ENCODE data around the gene NSL1.
"Not testable (repeated sequence)": the region's sequence is repeated elsewhere in the genome, so short reads cannot be mapped to it uniquely, and the experiment has no call there.

DNA sequence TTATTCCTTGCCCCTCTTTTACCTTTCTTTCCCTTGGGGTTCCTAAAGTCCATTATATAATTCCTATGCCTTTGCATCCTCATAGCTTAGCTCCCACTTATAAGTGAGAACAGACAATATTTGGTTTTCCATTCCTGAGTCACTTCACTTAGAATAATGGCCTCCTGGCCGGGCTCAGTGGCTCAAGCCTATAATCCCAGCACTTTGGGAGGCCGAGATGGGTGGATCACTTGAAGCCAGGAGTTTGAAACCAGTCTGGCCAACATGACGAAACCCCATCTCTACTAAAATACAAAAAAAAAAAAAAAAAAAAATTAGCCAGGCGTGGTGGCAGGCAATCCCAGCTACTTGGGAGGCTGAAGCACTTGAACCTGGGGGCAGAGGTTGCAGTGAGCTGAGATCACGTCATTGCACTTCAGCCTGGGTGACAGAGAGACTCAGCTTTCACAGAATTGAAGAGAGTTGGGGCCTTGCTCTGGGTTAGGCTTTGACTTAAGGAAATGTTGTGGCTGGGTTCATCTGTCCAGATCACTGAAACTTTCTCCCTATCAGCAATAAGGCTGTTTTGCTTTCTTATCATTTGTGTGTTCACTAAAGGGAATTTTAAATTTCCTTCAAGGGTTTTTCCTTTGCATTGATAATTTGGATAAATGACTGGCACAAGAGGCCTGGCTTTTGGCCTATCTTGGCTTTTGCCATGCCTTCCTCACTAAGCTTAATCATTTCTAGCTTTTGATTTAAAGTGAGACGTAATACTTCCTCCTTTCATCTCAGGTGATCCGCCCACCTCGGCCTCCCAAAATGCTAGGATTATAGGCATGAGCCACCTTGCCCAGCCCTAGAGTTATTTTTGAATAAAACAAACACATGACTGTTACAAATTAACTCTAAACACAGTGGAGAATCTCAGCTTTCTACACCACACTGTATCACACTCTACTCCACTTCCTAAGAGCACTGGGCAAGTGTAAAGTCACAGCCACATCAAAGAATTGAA, 41.9 kb upstream of the NSL1 start:
- not testable (repeated sequence) for TF ChIP-seq EZH2 (IDR thresholded peaks at IDR 0.05; ENCODE audit: insufficient read depth, poor library complexity, severe bottlenecking); EZH2phosphoT487 (IDR thresholded peaks at IDR 0.05; ENCODE audit: insufficient read depth, low read depth)

Measured in GM23248 (cell line).